Brain pericyte (primary cell): ENCODE results near the gene TTC21B.

Experiments used
- DNase-seq: peaks from one replicate; pipeline ENCODE4 v3.0.0-alpha.2; 2012; ENCODE audit warnings: low read depth, low spot score

TTC21B gene

DNA sequence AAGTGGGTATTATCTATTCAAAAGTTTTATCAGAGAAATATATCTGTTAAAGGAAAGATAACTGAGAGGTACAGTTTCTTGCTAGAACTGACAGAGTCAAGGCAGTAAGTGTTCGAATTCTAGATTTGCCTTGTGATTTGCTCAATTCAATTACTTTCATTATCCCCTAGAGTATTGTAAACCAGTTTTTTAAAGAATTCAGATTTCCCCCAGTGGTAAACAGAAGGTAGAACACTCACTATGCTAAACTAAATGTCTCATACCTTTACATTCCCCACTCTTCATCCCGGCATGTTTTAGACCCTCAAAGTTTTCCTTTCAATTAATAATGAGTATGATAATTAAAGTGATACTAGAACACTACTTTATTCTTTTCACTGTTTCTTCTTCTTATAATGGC is 28.6 kb downstream of the TTC21B start:
- no peak for DNase-seq

DNA sequence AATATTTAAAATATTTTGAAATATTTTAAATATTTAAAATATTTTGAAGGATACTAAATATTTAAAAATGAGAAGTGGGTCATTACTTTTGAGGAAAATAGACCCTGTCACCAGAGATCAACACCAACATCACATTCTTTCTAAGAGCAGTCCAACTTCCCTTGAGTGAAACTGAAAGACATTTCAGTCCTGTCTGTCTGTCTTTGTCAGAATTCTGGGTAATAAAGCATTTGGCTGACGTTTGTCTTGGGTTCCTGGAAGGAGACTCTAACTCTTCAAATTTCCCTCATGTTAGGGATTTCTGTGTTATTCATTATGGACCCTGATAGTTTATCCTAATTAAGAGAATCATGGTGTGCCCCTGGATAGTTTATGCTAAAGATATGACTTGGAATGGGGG is 32.8 kb downstream of the TTC21B start:
- DNase-seq, result no peak

DNA sequence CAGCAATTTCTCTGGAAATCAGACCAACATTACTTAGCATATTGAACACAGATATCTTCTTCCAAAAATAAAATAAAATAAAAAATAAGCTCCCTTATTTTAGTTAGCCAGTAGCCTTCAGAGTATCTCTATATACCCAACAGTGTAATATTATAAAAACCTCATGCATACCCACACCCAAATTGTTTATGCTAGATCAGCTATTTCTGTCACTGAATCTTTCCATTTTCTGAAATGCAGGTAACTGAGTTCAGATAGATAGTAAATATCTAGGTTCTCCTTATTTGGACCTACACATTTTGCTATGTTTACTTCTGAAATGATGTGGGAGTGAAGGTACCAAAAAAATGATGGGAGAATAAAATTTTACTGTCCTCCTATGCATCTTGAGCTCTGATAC is 39.9 kb downstream of the TTC21B start:
- DNase-seq, result no peak

DNA sequence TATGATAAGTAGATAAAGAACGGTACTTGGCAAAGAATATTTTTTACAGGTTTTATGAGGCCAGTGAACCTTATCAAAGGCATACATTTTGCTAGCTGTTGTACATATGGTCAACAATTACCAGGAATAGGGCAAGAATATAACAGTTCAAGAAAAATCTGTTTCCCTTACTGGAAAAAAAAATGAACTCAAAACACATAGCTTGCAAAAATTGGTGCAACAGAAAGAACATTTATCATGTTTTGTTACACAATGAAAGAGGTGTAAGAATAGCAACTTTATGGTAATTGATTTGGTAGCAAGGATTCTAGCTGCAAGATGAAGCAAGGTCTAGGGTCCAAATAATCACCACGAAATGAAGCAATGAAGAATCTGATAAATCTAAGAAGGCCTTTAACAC is 41.6 kb downstream of the TTC21B start:
- no peak for DNase-seq

DNA sequence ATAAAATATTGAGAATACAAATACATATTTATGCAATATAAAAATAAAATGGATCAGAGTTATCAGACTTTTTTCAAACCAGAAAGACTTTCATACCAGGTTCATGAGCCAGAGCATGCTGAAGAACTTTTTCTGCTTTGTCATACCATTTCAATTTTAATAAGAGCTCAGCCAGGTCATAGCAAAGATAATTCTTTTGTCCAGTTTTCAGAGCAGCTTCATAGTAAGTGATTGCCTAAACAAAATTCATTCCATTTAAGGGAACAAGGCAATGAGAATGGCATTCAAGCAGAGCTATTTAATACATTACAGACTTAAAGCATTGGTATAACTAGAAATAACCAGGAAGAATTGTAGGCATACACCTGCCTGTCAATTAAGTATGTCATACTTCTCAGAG is 42.3 kb downstream of the TTC21B start:
- no peak for DNase-seq

DNA sequence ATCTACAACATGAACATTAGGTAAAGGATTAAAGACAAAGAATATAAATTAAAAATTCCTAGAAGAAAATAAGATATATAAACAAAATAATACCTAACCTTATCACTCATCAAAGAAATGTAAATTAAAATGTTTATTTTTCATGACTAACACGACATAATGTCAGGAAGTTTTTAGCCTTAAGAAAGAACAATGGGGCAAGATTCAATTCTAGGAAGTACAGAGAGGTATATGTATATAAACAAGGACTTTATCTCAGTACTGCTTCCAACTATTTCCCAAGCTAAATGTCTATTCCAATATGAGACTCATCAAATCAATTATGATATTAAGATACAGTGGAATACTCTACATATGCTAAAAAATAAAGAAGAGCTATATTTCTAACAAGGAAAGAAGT is 44.1 kb downstream of the TTC21B start:
- no peak for DNase-seq

DNA sequence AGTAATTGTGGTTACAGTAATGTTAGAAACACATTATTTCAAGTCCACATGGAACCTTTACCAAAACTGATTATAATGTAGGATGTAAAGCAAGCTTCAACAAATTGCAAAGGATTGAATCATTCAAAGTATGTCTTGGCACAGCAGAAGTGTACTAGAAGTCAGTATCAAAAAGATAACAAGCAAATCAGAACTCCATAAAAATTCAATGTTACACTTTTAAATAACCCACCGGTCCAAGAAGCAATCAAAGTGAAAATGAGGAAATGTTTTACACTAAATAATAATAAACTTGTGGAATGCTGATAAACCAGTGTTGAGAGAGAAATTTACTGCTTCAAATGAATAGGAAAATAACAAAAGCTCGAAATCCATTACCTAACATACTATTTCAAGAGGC is 47.7 kb downstream of the TTC21B start:
- no peak for DNase-seq

DNA sequence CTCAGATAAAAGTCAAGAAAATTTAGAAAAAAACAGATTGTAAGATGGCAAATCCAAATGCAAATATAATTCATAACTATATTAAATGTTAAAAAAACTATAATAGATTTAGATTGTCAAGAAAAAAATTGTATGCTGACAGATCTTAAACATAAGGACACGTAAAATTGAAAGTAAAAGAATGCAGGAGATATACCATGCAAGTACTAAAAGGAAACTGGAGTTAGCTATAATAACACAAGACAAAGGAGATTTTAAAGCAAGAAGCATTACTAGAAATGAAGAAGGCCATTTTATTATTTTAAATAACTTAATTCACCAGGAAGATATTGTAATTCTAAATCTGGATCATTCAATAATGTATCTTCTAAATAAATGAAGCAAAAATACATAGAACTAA is 48.3 kb downstream of the TTC21B start:
- no peak for DNase-seq

DNA sequence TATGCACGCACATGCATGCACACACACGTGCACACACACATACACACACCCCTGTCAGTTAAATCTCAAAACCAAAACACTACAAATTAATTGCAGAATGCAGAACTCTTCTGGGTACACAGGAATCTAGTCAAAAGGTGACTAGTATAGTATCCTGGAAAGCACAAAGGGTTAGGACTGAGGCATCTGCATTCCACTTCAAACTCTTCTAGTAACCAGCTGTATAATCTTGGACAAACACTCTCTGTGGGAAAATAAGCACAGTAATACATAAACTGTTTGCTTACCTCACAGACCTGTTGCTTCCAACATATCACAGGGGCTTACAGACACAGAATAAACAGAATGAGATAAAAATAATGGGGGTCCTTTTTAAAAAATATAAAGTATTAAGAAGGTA is 49.1 kb downstream of the TTC21B start:
- DNase-seq, result no peak

DNA sequence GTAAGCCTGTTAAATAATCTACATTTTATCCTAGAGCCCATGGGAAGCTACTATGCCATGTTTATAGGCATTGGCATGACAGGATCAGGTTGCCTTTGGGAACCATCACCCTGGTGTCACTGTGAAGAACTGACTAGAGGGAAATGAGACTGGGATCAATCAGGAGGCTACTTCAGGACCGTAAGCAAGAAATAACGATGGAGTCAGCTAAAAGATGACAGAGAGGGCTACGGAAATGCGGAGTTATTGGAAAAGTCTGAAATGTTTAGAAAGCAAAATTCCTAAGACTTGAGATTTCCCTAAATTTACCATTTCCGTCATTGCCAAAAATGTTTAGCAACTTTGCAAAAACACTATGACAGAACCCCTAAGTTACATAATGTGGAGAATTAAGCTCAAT is 50.2 kb downstream of the TTC21B start:
- DNase-seq, result no peak

DNA sequence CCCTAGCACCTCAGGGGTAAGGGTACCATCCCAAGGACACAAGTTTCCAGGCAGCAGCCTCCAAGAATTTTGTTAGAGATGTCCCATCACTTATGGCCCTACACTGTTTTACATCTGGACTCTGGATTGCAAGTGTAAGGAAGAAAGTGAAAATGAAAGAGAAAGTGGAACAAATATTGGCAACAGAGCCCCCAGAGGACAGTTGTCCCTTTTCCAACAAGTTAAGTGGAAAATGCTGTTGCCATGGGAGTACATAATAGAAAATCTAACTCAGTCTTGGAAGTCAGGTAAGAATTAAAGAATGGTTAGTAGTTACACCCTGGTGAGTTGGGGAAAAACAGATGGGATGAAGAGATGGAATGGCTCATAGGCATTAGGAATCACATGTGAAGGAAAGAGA is 50.6 kb downstream of the TTC21B start:
- no peak for DNase-seq

DNA sequence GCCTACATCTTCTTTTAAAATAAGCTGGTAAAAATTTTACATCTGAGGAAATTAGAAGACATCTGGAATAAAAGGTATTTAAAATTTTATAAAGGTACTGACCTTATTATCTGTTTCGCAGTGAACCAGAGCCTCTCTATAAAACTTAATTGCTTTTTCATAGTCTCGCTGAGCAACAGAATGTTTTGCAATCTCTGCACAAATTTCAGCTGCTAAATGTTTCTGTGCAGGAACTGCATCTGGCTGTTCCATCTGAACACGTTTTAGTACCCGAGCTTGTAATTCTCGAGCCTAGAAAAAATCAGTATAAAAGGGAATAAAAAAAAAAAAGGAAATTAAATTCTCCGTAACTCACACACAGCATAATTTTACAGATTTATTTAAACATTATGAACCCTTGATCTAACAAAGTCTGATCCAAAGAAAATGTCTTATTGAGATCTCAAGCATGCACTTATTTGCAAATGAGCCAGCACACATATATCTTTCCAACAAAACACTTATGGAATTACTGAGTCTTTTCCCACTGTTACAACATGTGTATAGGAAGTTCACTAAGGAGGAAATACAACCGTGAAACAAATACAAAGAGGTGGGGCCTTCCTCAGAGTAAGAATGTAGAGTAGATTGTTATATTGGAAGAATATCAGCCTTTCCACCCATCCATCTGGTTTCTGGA is 51.8 kb downstream of the TTC21B start:
- DNase-seq, result no peak

DNA sequence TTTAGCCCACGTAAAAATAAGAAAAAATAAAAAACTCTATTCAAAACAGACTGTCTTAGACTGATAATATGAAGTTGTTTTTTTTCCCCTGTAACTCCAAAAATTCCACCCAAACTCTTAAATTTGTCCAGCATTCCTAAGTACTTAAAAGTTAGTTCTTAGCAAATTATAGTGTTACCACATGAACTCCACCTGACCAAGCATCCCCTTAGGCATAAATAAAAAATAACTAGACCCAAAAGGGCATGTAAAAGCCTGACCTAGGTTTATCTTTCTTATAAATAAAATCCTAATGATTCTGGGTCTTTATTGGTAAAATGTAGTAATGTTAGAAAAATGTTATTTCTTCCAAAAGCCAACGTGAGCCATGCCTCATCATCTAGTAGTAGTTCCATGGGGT is 54.3 kb downstream of the TTC21B start:
- no peak for DNase-seq

DNA sequence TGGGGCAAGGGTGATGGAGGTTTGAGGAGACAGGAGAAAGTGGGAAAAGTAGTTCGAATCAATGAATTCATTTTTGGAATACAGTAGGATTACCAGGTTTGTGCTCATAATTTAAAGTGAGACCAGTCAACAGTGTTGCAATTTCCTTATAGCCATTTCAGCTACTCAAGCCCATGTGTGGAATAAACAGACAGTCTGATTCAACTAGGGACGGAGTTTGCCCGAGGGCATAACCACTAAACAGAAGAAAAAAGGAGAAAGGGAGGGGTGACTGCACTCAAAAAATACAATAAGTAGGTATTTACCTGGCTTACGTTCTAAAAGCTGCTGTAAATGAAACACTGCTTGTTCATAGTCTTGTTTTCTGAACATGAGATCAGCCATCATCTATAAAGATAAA is 55.2 kb downstream of the TTC21B start:
- no peak for DNase-seq

DNA sequence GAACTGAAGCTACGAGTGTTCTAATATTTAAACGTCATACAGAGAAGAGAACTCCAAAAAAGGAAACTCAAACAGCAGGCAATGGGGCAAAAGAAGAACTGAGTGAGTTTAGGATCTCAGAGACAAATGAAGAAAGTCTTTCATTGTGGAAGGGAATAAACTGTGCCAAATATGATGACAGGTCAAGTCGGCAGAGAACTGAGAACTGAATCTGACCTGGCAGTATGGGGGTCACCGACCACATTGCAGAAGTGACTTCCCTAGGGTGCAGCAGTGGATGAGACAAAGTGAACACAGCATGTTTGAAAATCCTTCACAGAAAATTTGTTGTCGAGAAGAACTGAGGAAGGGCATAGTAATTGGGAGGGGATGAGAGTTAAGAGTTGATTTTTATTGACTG is 55.9 kb downstream of the TTC21B start:
- no peak for DNase-seq

DNA sequence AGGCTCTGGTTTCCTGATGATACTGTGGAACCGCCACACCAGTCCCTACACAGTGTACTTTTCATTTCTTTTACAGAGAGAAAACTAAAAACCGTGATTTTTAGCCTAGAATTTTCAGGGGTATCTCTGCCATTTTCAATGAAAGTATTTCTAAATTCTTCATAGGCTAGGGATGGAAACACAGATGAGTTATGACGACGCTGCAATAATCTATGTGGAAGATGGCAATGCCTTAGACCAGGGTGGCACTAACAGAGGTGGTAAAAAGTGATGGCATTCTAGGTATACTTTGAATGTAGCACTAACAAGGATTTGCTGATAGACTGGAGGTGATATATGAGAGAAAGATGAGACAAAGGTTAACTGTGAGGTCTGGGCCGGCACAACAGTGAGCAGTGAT is 56.5 kb downstream of the TTC21B start:
- no peak for DNase-seq

DNA sequence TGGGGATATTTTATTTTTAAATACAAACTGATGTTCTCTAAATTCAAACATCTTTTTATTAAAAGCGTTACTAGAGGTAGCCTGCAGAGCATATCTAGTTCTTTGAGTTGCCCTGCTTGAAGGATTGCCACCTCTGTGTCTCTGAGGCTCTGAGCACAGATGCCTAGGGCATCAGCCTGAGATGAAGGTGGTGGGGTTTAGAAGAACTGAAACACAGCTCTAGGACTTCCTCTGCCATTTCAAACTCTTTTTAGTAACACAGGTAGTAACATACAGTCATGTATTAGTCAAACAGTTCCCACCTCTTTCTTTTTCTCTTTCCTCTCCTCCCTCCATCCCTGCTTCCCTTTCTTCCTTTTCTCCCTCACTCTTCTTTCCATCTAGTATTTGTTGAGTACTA is 57.6 kb downstream of the TTC21B start:
- no peak for DNase-seq

DNA sequence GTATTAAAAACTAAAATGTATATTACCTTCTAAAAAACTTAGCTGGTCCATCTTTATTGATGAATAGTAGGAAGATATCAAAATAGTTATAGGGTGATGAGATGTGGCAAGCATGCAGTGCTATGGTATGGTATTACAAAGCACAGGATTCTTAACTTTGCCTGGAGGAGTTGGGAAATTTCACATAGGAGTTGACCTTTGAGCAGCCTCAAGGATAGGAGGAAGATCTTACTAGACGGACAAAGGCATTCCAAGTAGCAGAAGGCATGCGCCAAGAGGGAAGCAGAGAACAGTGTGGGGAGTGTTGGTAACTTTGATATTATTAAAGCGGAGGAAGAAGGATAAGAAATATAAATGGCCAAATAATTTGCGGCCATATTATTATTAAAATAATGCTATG is 60.0 kb downstream of the TTC21B start:
- no peak for DNase-seq

DNA sequence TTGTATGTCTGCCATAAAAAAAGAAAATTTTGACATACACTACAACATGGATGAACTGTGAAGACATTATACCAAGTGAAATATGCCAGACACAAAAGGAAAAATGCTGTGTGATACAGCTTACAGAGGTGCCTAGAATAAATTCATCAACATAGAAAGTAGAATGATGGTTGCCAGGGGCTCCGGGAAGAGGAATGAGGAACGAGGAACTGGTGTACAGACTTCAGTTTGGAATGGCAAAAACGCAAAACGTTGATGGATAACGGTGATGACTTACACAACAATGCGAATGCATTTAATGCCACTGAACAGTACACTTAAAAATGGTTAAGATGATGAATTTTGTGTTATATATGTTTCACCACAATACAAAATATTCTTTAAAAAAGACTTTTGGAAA is 61.0 kb downstream of the TTC21B start:
- no peak for DNase-seq

DNA sequence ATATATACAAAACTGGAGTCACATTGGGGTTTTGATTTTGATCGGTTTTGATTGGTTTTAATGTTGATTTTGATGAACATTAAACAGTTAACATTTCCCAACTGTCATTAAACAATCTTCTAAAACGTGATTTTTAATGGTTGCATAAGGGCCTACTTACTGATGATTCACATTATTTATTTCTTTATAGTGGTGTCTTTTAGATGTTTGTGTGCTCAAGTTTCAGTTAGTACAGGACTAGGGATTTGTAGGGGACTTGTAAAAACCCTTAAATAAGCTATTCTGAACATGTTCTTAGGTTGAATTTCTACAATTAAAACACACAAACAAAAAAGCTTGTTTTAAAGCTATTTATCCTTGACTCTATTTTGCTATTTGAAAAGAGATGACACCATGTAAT is 61.6 kb downstream of the TTC21B start:
- no peak for DNase-seq

DNA sequence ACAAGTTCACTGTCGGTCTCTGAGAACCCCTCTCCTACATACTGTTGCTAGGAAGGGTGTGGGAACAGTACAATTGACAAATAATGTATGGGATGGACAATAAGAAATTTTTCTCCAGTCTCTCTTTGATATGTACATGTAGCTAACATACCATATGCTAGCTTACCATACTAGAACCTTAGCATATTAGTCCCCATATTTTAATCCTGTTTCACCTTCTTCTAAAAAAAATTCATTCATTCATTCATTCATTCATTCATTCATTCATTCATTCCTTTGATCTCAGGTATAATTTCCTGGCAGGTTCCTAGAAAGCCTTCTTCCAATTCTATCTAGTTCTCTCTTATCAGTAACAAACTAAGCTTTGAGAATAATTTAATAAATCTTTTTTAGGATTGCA is 62.2 kb downstream of the TTC21B start:
- no peak for DNase-seq

DNA sequence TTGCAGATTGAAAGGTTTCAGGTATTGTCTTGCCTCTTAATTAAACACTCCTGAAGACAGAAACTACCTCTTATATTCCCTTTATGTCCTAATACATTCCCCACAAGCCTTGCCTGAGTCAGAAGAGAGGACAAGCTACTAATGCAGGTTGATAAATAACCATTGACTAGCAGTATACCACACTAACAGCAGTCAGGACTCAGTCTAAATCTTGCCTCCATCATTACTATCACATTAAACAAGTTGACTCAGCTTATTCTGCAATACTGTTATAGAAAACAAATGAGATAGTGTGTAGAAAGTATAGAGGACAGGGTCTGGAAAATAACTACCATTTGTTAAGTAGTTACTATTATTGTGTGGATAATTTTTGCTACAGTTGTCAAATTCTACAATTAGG is 63.8 kb downstream of the TTC21B start:
- no peak for DNase-seq

DNA sequence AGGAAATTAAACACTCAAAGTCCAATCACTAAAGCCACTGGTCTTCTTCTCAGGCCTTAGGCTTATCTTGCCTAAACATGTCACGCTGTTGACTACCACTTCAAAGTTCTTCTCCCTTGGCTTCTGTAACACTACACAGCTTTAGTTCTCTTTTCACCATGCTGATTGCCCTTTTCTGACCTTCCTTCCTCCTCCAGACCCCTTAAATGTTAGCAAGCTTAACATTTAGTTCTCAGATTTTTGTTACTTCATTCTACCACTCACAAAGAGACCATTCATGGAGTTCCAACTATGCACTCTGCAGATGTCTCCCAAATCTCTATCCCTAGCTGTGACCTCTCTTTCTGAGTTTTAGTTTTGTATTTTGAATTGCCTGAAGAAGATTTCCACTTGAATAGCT is 64.4 kb downstream of the TTC21B start:
- no peak for DNase-seq

DNA sequence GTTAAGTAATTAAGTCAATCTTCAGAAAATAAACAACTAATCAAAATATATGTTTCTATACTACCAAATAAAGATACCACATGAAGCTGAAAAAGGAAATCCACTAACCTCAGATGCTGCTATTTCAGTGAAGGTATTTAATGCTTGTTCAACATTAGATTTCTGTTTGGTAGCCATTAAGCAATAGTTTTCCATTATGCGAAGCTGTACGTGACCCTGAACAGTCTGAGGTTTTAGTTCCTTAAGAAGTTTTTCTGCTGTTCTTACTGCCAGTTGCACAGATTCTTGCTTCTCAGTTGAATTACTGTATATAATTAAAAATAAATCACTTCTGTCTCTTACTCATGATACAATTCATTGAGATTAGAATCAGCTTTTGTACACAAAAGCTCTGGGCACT is 65.4 kb downstream of the TTC21B start:
- DNase-seq, result no peak
